Activated CD8-positive, alpha-beta memory T cell treated with anti-CD3 and anti-CD28 coated beads, Interleukin-2, amount 50 U/mL, for 48 hours (primary cell): ENCODE results near the gene UGGT2.
"Not testable (repeated sequence)": the region's sequence is repeated elsewhere in the genome, so short reads cannot be mapped to it uniquely, and the experiment has no call there.

ENCODE experiments used
- DNase-seq: peaks from one replicate; pipeline ENCODE4 v3.0.0-alpha.2; 2020

Gene UGGT2

GRCh38 chr13:96051491-96051890 lies 1.7 kb downstream of the UGGT2 start:
- not testable (repeated sequence) for DNase-seq

DNA sequence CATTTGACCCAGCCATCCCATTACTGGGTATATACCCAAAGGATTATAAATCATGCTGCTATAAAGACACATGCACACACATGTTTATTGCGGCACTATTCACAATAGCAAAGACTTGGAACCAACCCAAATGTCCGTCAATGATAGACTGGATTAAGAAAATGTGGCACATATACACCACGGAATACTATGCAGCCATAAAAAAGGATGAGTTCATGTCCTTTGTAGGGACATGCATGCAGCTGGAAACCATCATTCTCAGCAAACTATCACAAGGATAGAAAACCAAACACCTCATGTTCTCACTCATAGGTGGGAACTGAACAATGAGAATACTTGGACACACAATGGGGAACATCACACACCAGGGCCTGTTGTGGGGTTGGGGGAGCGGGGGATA lies 2.2 kb downstream of the UGGT2 start:
- DNase-seq: not testable (repeated sequence)

GRCh38 chr13:96046449-96047126 lies 6.6 kb downstream of the UGGT2 start:
- not testable (repeated sequence) for DNase-seq

- DNase-seq: no peak
Measured at GRCh38 chr13:96044238-96044637, 9.0 kb downstream of the UGGT2 start.

DNA sequence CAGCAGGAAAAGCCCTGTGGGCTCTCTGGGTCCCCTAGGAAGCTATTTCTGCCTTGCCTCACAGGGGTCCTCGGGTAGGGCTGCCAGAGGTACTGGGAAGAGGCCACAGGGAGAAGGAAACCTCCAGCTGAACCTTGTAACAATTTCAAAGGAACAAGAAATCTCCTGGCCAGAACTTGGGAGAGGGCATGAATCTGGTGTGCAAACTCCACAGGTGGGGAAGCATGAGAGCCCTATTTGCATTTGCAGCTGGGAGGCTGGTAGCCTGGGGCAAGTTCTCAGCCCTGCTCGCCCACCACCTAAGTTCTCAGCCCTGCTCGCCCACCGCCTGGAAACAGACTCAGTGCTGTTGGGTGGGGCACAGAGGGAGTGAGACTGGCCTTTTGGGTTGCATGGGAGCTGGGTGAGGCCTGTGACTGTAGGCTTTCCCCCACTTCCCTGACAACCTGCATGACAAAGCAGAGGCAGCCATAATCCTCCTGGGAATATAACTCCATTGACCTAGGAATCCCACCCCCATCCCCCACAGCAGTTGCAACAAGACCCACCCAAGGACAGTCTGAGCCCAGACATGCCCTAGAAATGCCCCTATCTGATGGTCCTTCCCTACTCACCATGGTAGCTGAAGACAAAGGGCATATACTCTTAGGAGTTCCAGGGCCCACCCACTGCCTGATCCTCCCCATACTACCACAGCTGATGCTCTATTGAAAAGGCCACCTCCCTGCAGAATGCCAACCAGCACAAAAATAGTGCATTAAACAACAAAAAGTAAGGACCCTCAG lies 11.7 kb downstream of the UGGT2 start:
- DNase-seq: no peak

- no peak for DNase-seq
Measured at GRCh38 chr13:96036515-96036914, 16.7 kb downstream of the UGGT2 start.

GRCh38 chr13:96034662-96035061 lies 18.5 kb downstream of the UGGT2 start:
- no peak for DNase-seq

- DNase-seq: no peak
Measured at GRCh38 chr13:96033220-96034015, 19.8 kb downstream of the UGGT2 start.

DNA sequence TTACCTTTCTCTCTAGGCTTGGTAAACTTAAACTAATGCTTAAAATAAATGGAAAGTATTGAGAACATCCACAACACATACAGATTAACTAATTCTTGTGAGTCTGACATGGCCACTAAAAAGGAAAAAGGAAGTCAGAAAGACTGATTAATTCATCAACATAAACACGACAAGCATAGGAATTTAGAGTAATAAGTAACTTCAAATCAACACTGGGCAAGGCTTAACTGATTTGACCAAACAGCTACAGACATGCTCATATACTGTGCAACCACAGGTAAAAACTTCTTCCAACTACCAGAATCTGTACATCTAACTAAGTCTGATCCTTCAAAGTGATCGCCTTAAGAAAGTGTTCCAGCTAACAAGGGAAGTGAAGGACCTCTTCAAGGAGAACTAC lies 20.5 kb downstream of the UGGT2 start:
- DNase-seq: no peak

GRCh38 chr13:96029002-96029401 lies 24.2 kb downstream of the UGGT2 start:
- DNase-seq: no peak

GRCh38 chr13:96027496-96027895 lies 25.7 kb downstream of the UGGT2 start:
- no peak for DNase-seq

- DNase-seq: no peak
Measured at GRCh38 chr13:96025283-96025682, 27.9 kb downstream of the UGGT2 start.

- DNase-seq: no peak
Measured at GRCh38 chr13:96020931-96021330, 32.3 kb downstream of the UGGT2 start.

- no peak for DNase-seq
Measured at GRCh38 chr13:96020155-96020575, 33.0 kb downstream of the UGGT2 start.

DNA sequence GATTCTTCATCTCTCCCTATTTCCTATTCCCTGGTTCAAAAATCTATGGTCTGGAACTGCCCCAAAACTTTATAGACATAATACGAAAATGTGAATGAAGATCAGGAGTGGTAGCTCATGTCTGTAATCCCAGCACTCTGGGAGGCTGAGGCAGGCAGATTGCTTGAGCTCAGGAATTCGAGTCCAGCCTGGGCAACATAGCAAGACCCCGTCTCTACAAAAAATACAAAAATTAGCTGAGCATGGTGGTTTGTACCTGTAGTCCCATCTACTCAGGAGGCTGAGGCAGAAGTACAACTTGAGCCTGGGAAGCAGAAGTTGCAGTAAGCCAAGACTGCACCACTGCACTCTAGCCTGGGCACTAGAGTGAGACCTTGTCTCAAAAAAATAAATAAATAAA lies 35.1 kb downstream of the UGGT2 start:
- no peak for DNase-seq

- no peak for DNase-seq
Measured at GRCh38 chr13:96011291-96011872, 41.8 kb downstream of the UGGT2 start.

DNA sequence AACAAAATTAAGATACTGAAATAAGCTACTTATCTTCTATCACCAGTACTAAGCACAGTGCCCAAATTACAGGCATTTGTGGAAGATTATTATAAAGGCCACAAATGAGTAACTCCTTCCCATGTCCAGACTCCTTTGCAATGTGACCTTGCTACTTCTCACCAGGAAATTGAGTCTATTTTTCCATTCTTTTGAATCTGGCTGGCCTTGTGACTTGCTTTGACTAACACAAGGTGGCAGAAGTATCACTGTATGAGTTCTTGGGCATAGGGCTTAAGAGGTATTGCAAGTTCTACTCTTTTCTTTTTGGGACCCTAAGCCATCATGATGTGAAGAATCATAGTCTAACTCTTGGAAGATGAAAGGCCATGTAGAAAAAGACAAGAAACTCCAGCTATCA lies 49.9 kb downstream of the UGGT2 start:
- no peak for DNase-seq

- no peak for DNase-seq
Measured at GRCh38 chr13:96002322-96003131, 50.7 kb downstream of the UGGT2 start.

- no peak for DNase-seq
Measured at GRCh38 chr13:96000069-96000468, 53.1 kb downstream of the UGGT2 start.

DNA sequence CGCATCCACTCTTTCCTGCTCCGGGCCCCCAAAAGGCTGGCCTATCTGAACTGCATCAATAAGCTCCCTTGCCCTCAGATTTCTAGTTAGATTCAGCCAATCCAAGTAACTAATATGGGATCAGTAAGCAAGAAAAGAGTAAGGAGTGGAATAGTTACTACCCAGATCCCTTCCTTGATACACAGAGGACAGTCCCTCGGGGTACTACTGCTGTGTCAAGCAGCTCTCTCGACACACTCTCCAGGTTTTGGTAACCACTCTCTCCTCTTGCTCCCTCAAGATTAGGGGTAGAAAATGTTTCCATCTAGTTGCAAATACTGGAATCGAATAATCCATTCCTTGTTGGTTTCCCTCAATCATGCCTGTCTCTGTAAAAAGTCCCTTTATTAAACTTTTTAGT lies 65.4 kb downstream of the UGGT2 start:
- DNase-seq: no peak

GRCh38 chr13:95982144-95982543 lies 71.1 kb downstream of the UGGT2 start:
- no peak for DNase-seq

DNA sequence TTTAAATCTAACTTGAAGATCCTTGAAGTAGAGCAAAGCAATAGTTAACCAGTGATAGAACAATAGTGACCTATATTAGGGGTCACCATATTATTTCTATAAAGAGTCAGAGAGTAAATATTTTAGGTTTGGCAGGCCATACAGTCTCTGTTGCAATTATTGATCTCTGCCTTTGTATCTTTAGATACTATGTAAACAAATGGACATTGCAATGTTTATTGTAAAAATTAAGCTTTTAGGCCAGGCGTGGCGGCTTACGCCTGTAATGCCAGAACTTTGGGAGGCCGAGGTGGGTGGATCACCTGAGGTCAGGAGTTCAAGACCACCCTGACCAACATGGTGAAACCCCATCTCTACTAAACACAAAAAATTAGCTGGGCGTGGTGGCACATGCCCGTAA lies 80.5 kb downstream of the UGGT2 start:
- not testable (repeated sequence) for DNase-seq
